Type B pancreatic cell (in vitro differentiated cells): ENCODE measurements around the gene EVC. TPM values are rescaled to one million over a fixed set of nuclear protein-coding genes. Genes with fewer than 3 reads are reported as not detected.

Source experiments
- DNase-seq: peaks from one replicate; pipeline ENCODE4 v3.0.0; 2021; ENCODE audit warnings: mixed read lengths; ENCODE audit not compliant: unreplicated experiment; ENCODE audit errors: extremely low spot score
- H3K27ac Mint-ChIP-seq: 2 replicates; pipeline ENCODE4 v1.8.0; 2021; ENCODE audit warnings: mild to moderate bottlenecking, mixed read lengths
- H3K27me3 Mint-ChIP-seq: 2 replicates; pipeline ENCODE4 v1.8.0; 2021; ENCODE audit warnings: mixed read lengths
- H3K36me3 Mint-ChIP-seq: 2 replicates; pipeline ENCODE4 v1.8.0; 2021; ENCODE audit warnings: mixed read lengths
- H3K4me1 Mint-ChIP-seq: one replicate; pipeline ENCODE4 v1.8.0; 2021; ENCODE audit warnings: mixed read lengths; ENCODE audit not compliant: unreplicated experiment
- H3K4me3 Mint-ChIP-seq: 2 replicates; pipeline ENCODE4 v1.8.0; 2021; ENCODE audit warnings: mild to moderate bottlenecking, mixed read lengths
- H3K9me3 Mint-ChIP-seq: 2 replicates; pipeline ENCODE4 v1.8.0; 2021; ENCODE audit warnings: mixed read lengths
- CTCF ChIP-seq: fragments of 200-600 bp; sonication (generic); conservative IDR thresholded peaks from 2 replicates; pipeline ENCODE4 v1.5.0; 2021; ENCODE audit warnings: antibody characterized with exemption, mild to moderate bottlenecking
- total RNA-seq: library from RNA; stranded (reverse); gene quantifications from 2 replicates; pipeline ENCODE4 v1.2.1, GENCODE V29; 2021; ENCODE audit warnings: low replicate concordance

The EVC gene
- total RNA-seq, 1 donor from 2014 or later = 29.2 TPM

- no peaks in the 10 kb centered on the region for H3K27me3 Mint-ChIP-seq
- H3K27ac Mint-ChIP-seq = no peak overlapping the region
- H3K36me3 Mint-ChIP-seq = peaks cover 21% of the 10 kb centered on the region
- H3K4me1 Mint-ChIP-seq = no peaks in the 10 kb centered on the region
- TF ChIP-seq CTCF = no peak
- no peaks in the 10 kb centered on the region for H3K9me3 Mint-ChIP-seq
- H3K4me3 Mint-ChIP-seq = no peak overlapping the region
- peak; percentile 25 for DNase-seq
These were observed 36.1 kb downstream of the EVC start for GRCh38 chr4:5746829-5747737.

- no peaks in the 10 kb centered on the region for H3K4me1 Mint-ChIP-seq
- DNase-seq = no peak
- no peak overlapping the region for H3K4me3 Mint-ChIP-seq
- TF ChIP-seq CTCF = no peak
- H3K27ac Mint-ChIP-seq = no peak overlapping the region
- H3K9me3 Mint-ChIP-seq = no peaks in the 10 kb centered on the region
- peaks cover 21% of the 10 kb centered on the region for H3K36me3 Mint-ChIP-seq
- H3K27me3 Mint-ChIP-seq = no peaks in the 10 kb centered on the region
These were observed 36.9 kb downstream of the EVC start for GRCh38 chr4:5747738-5748375.

GRCh38 chr4:5749568-5749967, 38.6 kb downstream of the EVC start:
- Mint-ChIP-seq H3K4me3 (no peak overlapping the region), H3K4me1 (no peaks in the 10 kb centered on the region), H3K36me3 (peaks cover 24% of the 10 kb centered on the region), H3K27me3 (no peaks in the 10 kb centered on the region), H3K27ac (no peak overlapping the region), H3K9me3 (no peaks in the 10 kb centered on the region)
- no peak for TF ChIP-seq CTCF
- DNase-seq = peak; percentile 44

GRCh38 chr4:5750052-5750945, 39.3 kb downstream of the EVC start:
- Mint-ChIP-seq H3K4me1 (no peaks in the 10 kb centered on the region), H3K27me3 (no peaks in the 10 kb centered on the region), H3K4me3 (no peak overlapping the region), H3K36me3 (peaks cover 24% of the 10 kb centered on the region), H3K27ac (no peak overlapping the region), H3K9me3 (no peaks in the 10 kb centered on the region)
- peak; percentile 20 for DNase-seq
- TF ChIP-seq CTCF = no peak

GRCh38 chr4:5750946-5751665, 40.1 kb downstream of the EVC start:
- Mint-ChIP-seq H3K27me3 (no peaks in the 10 kb centered on the region), H3K36me3 (peaks cover 18% of the 10 kb centered on the region), H3K9me3 (no peaks in the 10 kb centered on the region), H3K4me1 (no peaks in the 10 kb centered on the region), H3K4me3 (no peak overlapping the region), H3K27ac (no peak overlapping the region)
- DNase-seq = no peak
- no peak for TF ChIP-seq CTCF
